NCI-H510A treated with DMSO at 0.1 percent for 48 hours (cell line): Measurements from ENCODE around the gene UQCRC1.

Source experiments
- DNase-seq: peaks from one replicate; lab custom pipeline; 2025; lab: John Stamatoyannopoulos, UW

The UQCRC1 gene

GRCh38 chr3:48572517-48572916 is 36.9 kb downstream of the UQCRC1 start:
- no peak for DNase-seq

- no peak for DNase-seq
These were observed 37.5 kb downstream of the UQCRC1 start for GRCh38 chr3:48571938-48572337.

- no peak for DNase-seq
These were observed 39.5 kb downstream of the UQCRC1 start for GRCh38 chr3:48569808-48570450.

GRCh38 chr3:48569400-48569799 is 40.0 kb downstream of the UQCRC1 start:
- DNase-seq: no peak

GRCh38 chr3:48568476-48568875 is 41.0 kb downstream of the UQCRC1 start:
- no peak for DNase-seq

- DNase-seq: no peak
These were observed 41.9 kb downstream of the UQCRC1 start for GRCh38 chr3:48567500-48567899.

- no peak for DNase-seq
These were observed 42.4 kb downstream of the UQCRC1 start for GRCh38 chr3:48567090-48567489.

GRCh38 chr3:48566401-48566760 is 43.1 kb downstream of the UQCRC1 start:
- no peak for DNase-seq

- DNase-seq: no peak
These were observed 43.6 kb downstream of the UQCRC1 start for GRCh38 chr3:48565591-48566400.

GRCh38 chr3:48565186-48565585 is 44.3 kb downstream of the UQCRC1 start:
- DNase-seq: no peak

GRCh38 chr3:48564667-48565066 is 44.8 kb downstream of the UQCRC1 start:
- DNase-seq: no peak

- DNase-seq: no peak
These were observed 45.4 kb downstream of the UQCRC1 start for GRCh38 chr3:48564022-48564421.

- DNase-seq: no peak
These were observed 46.0 kb downstream of the UQCRC1 start, which contains the start of gene UCN2 for GRCh38 chr3:48563382-48563918. TSS of gene UCN2 (minus strand) at chr3:48563781. CDS start at chr3:48563124, 657 bp downstream.

- no peak for DNase-seq
These were observed 46.9 kb downstream of the UQCRC1 start for GRCh38 chr3:48562367-48563095.

GRCh38 chr3:48561045-48561736 is 48.3 kb downstream of the UQCRC1 start:
- no peak for DNase-seq

- DNase-seq: peak; percentile 10
These were observed 48.8 kb downstream of the UQCRC1 start for GRCh38 chr3:48560648-48561018.

GRCh38 chr3:48558493-48559134 is 50.8 kb downstream of the UQCRC1 start:
- DNase-seq: no peak

- DNase-seq: peak; percentile 92
These were observed 52.4 kb downstream of the UQCRC1 start, which contains the start of gene PFKFB4 for GRCh38 chr3:48556796-48557626. TSS of gene PFKFB4 (minus strand) at chr3:48556803. CDS start at chr3:48556777, 26 bp downstream.

- no peak for DNase-seq
These were observed 53.3 kb downstream of the UQCRC1 start for GRCh38 chr3:48555949-48556795.
